HEK293 (cell line): ENCODE measurements around the gene COASY.

Source experiments
- CTCF ChIA-PET: fragments of 350-600 bp; formaldehyde crosslinking; extraction: SDS; loops from one replicate; lab custom pipeline; 2021; ENCODE audit warnings: antibody characterized with exemption; lab: Yijun Ruan, JAX
- POLR2A ChIA-PET: fragments of 300-600 bp; formaldehyde crosslinking; extraction: SDS; loops from one replicate; lab custom pipeline; 2020; ENCODE audit warnings: antibody characterized with exemption, inconsistent platforms; lab: Yijun Ruan, JAX
- H3K27ac ChIP-seq: fragments of 200-500 bp; sonication (Bioruptor generic); 2 replicates; pipeline ENCODE4 v1.5.1; 2014; ENCODE audit warnings: low read depth, low read length, control low read depth, inconsistent platforms; ENCODE audit errors: extremely low read depth
- H3K36me3 ChIP-seq, 2 experiments: fragments of 200-500 bp in 1 of 2; sonication (Bioruptor generic) in 1 of 2; 1 replicate in 1 of 2; 2 replicates in 1 of 2; pipeline ENCODE4 v1.5.1; 2014 to 2017; ENCODE audit warnings: inconsistent platforms in 2 of 2, low read length in 2 of 2; ENCODE audit not compliant: control insufficient read depth in 2 of 2, insufficient read depth in 1 of 2
- H3K4me1 ChIP-seq: fragments of 200-500 bp; sonication (Bioruptor generic); 2 replicates; pipeline ENCODE4 v1.5.1; 2014; ENCODE audit warnings: mild to moderate bottlenecking, low read length, inconsistent platforms; ENCODE audit not compliant: control insufficient read depth, insufficient read depth
- H3K4me3 ChIP-seq: 2 replicates; pipeline ENCODE4 v1.5.1; 2011; ENCODE audit warnings: low read depth, mild to moderate bottlenecking, control low read depth, low read length, moderate library complexity
- H3K9me3 ChIP-seq: fragments of 200-500 bp; sonication (Bioruptor generic); 2 replicates; pipeline ENCODE4 v1.5.1; 2014; ENCODE audit warnings: low read depth, low read length, inconsistent platforms; ENCODE audit not compliant: control insufficient read depth, insufficient read depth
- AEBP2 ChIP-seq: fragments of 450-650 bp; formaldehyde crosslinking; IDR thresholded peaks from 2 replicates; pipeline ENCODE4 v1.5.1; 2016; ENCODE audit warnings: missing biosample characterization, missing genetic modification characterization, borderline replicate concordance
- BCL11A ChIP-seq: fragments of 450-650 bp; formaldehyde crosslinking; IDR thresholded peaks from 2 replicates; pipeline ENCODE4 v1.5.1; 2016; ENCODE audit warnings: low read depth, missing biosample characterization, missing genetic modification characterization
- EGR2 ChIP-seq: fragments of 450-650 bp; formaldehyde crosslinking; IDR thresholded peaks from 2 replicates; pipeline ENCODE4 v1.5.1; 2016; ENCODE audit warnings: low read depth, missing biosample characterization, missing genetic modification characterization
- GLI2 ChIP-seq: fragments of 450-650 bp; formaldehyde crosslinking; IDR thresholded peaks from 2 replicates; pipeline ENCODE4; 2017; ENCODE audit warnings: missing biosample characterization, missing genetic modification characterization, low read depth, borderline replicate concordance
- HIC1 ChIP-seq: fragments of 450-650 bp; formaldehyde crosslinking; IDR thresholded peaks from 2 replicates; pipeline ENCODE4 v1.5.1; 2016; ENCODE audit warnings: missing biosample characterization, missing genetic modification characterization
- KLF9 ChIP-seq: fragments of 450-650 bp; formaldehyde crosslinking; IDR thresholded peaks from 2 replicates; pipeline ENCODE4 v1.5.1; 2016; ENCODE audit warnings: missing biosample characterization, missing genetic modification characterization, low read depth
- PRDM1 ChIP-seq: fragments of 450-650 bp; formaldehyde crosslinking; IDR thresholded peaks from 2 replicates; pipeline ENCODE4; 2016; ENCODE audit warnings: missing biosample characterization, missing genetic modification characterization
- SCRT2 ChIP-seq: fragments of 450-650 bp; formaldehyde crosslinking; IDR thresholded peaks from 2 replicates; pipeline ENCODE4 v1.5.1; 2016; ENCODE audit warnings: missing biosample characterization, missing genetic modification characterization
- WT1 ChIP-seq: fragments of 450-650 bp; formaldehyde crosslinking; IDR thresholded peaks from 2 replicates; pipeline ENCODE4 v1.5.1; 2016; ENCODE audit warnings: missing biosample characterization, missing genetic modification characterization
- ZBTB10 ChIP-seq: fragments of 450-650 bp; formaldehyde crosslinking; IDR thresholded peaks from 2 replicates; pipeline ENCODE4 v1.5.1; 2016; ENCODE audit warnings: missing biosample characterization, missing genetic modification characterization
- ZBTB21 ChIP-seq: fragments of 450-650 bp; formaldehyde crosslinking; IDR thresholded peaks from 2 replicates; pipeline ENCODE4 v1.5.1; 2017; ENCODE audit warnings: missing biosample characterization, missing genetic modification characterization
- ZBTB49 ChIP-seq: fragments of 450-650 bp; formaldehyde crosslinking; IDR thresholded peaks from 2 replicates; pipeline ENCODE4 v1.5.1; 2016; ENCODE audit warnings: missing biosample characterization, missing genetic modification characterization, low read depth
- ZBTB8A ChIP-seq: fragments of 450-650 bp; formaldehyde crosslinking; IDR thresholded peaks from 2 replicates; pipeline ENCODE4 v1.5.1; 2016; ENCODE audit warnings: missing biosample characterization, missing genetic modification characterization
- ZNF138 ChIP-seq: fragments of 450-650 bp; formaldehyde crosslinking; IDR thresholded peaks from 2 replicates; pipeline ENCODE4 v1.5.1; 2016; ENCODE audit warnings: missing biosample characterization, missing genetic modification characterization, borderline replicate concordance
- ZNF18 ChIP-seq: fragments of 450-650 bp; formaldehyde crosslinking; IDR thresholded peaks from 2 replicates; pipeline ENCODE4 v1.5.1; 2016; ENCODE audit warnings: missing biosample characterization, missing genetic modification characterization
- ZNF239 ChIP-seq: fragments of 450-650 bp; formaldehyde crosslinking; IDR thresholded peaks from 2 replicates; pipeline ENCODE4 v1.5.1; 2016; ENCODE audit warnings: missing biosample characterization, missing genetic modification characterization
- ZNF274 ChIP-seq, 2 experiments: fragments of 200-500 bp in 1 of 2; fragments of 450-650 bp in 1 of 2; sonication (Bioruptor generic) in 1 of 2; formaldehyde crosslinking in 1 of 2; IDR thresholded peaks; 2 replicates each; pipeline versions ENCODE4 v1.5.1 to v1.6.1; 2014 to 2016; ENCODE audit warnings: borderline replicate concordance in 1 of 2, inconsistent platforms in 1 of 2, low read length in 1 of 2, missing biosample characterization in 1 of 2, missing genetic modification characterization in 1 of 2
- ZNF292 ChIP-seq: fragments of 450-650 bp; formaldehyde crosslinking; IDR thresholded peaks from 2 replicates; pipeline ENCODE4 v1.5.1; 2016; ENCODE audit warnings: low read depth, missing biosample characterization, missing genetic modification characterization, borderline replicate concordance
- ZNF324 ChIP-seq: fragments of 450-650 bp; formaldehyde crosslinking; IDR thresholded peaks from 2 replicates; pipeline ENCODE4 v1.5.1; 2016; ENCODE audit warnings: missing biosample characterization, missing genetic modification characterization
- ZNF341 ChIP-seq: fragments of 450-650 bp; formaldehyde crosslinking; IDR thresholded peaks from 2 replicates; pipeline ENCODE4; 2016; ENCODE audit warnings: low read depth, missing biosample characterization, missing genetic modification characterization
- ZNF521 ChIP-seq: fragments of 450-650 bp; formaldehyde crosslinking; IDR thresholded peaks from 2 replicates; pipeline ENCODE4 v1.5.1; 2017; ENCODE audit warnings: missing biosample characterization, mild to moderate bottlenecking, missing genetic modification characterization
- ZSCAN23 ChIP-seq: fragments of 450-650 bp; formaldehyde crosslinking; IDR thresholded peaks from 2 replicates; pipeline ENCODE4 v1.5.1; 2016; ENCODE audit warnings: missing biosample characterization, missing genetic modification characterization

Gene COASY

GRCh38 chr17:42577140-42577531 lies 15.2 kb downstream of the COASY start (continued):
- TF ChIP-seq ZNF18 = 0 out of 2 replicates have a peak, but pooled peaks have one; percentile 48
- no peak for TF ChIP-seq ZNF138 (tag by site-specific recombination)
- TF ChIP-seq AEBP2 (tag by site-specific recombination) = no peak
- no peak for TF ChIP-seq ZNF521 (tag by site-specific recombination)
- TF ChIP-seq ZNF324 (tag by site-specific recombination) = no peak
- TF ChIP-seq ZSCAN23 (tag by site-specific recombination) = peak; percentile 75
- peak; percentile 32; the same call in 1 of the 2 replicates for TF ChIP-seq SCRT2
- no peak for TF ChIP-seq ZNF274 (IDR thresholded peaks at IDR 0.05; ENCODE audit: low read length)
- no peak for TF ChIP-seq ZNF274 (tag by site-specific recombination; IDR thresholded peaks at IDR 0.05; ENCODE audit: borderline replicate concordance)
- TF ChIP-seq ZBTB49 (tag by site-specific recombination) = no peak
- TF ChIP-seq KLF9 = no peak
- TF ChIP-seq ZNF292 (tag by site-specific recombination) = no peak
- 0 out of 2 replicates have a peak, but pooled peaks have one; percentile 46 for TF ChIP-seq ZNF239 (tag by site-specific recombination)
- TF ChIP-seq GLI2 (tag by site-specific recombination) = no peak
- no peak for TF ChIP-seq ZBTB21 (tag by site-specific recombination)

GRCh38 chr17:42577532-42578281 lies 15.8 kb downstream of the COASY start, which contains the start of gene PSMC3IP:
Gene PSMC3IP (minus strand): TSS chr17:42577729. CDS start chr17:42577686, 43 bp downstream.
- CTCF ChIA-PET = interaction anchor here (0.5 to 7.4 kb wide), 70 partner anchors 9 to 906 kb away, joined by 3 to 112 read pairs (median 6); partner anchors contain the start of genes BECN1, CCR10, CNTNAP1 and DHX8
- POLR2A ChIA-PET = interaction anchor here (0.5 to 5.0 kb wide), 32 partner anchors 8 to 790 kb away, joined by 3 to 48 read pairs (median 4); partner anchors contain the start of genes BECN1, CAVIN1, CNTNAP1 and MLX
- Histone ChIP-seq H3K27ac (peak within 1 kb of the TSS; percentile 92), H3K4me3 (peak within 1 kb of the TSS; percentile 91), H3K36me3 (peaks cover 36 to 75% of the 10 kb centered on the region in 2 experiments), H3K9me3 (no peaks in the 10 kb centered on the region), H3K4me1 (peaks cover 4% of the 10 kb centered on the region)
- TF ChIP-seq ZBTB10 (tag by site-specific recombination) = 0 out of 2 replicates have a peak, but pooled peaks have one; percentile 12
- peak; percentile 98 for TF ChIP-seq ZNF341 (tag by site-specific recombination)
- TF ChIP-seq WT1 (tag by site-specific recombination) = peak; percentile 23; the same call in 1 of the 2 replicates
- peak; percentile 55; the same call in 1 of the 2 replicates for TF ChIP-seq PRDM1
- TF ChIP-seq EGR2 = peak; percentile 67
- peak; percentile 14; the same call in 1 of the 2 replicates for TF ChIP-seq HIC1 (tag by site-specific recombination)
- TF ChIP-seq ZBTB8A (tag by site-specific recombination) = peak; percentile 20; the same call in 1 of the 2 replicates
- peak; percentile 12; the same call in 1 of the 2 replicates for TF ChIP-seq BCL11A (tag by site-specific recombination)
- TF ChIP-seq SCRT2 = no peak; the same call in 1 of the 2 replicates
